NCI-H1092 (cell line): Measurements from ENCODE around the gene ADGRV1.
A peak's percentile ranks its signal among the peaks of the same experiment; 100 is the strongest.
"Not testable (repeated sequence)": the region's sequence is repeated elsewhere in the genome, so short reads cannot be mapped to it uniquely, and the experiment has no call there.

Source experiments
- DNase-seq: peaks from one replicate; lab custom pipeline; 2025; lab: John Stamatoyannopoulos, UW

Gene ADGRV1

DNA sequence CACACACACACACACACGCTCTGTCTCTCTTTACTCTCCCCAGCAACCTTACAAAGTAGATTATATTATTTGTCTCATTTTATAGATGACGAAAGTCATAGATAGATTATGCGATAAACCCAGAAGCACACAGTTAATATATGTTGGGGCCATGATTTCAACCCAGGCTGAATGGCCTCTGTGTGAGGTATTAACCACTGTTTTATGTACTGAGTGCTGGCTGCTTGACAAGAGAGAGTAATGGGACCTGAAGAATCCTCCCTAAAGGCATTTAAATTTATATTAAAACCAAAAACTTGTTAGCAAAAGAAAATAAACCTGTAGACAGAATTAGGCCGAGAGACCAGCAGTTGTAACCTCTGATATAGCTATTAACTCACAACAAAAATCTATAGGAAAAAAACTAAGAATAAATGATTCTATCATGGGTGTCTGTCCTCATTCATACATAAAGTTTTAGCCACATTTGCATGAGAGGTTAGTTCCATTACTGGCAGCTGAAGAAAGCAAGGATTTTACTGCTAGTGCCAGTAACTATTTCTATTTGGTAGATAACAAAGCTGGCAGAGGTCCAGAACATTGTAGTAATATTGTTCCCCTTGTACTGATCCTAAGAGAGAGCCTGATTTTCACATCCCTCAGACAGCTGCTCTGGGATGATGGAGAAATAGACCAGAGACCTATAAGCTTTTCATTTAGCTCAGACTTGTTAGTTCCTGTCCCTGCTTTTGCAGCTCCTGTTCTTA lies 250.9 kb downstream of the ADGRV1 start:
- DNase-seq, result no peak

DNA sequence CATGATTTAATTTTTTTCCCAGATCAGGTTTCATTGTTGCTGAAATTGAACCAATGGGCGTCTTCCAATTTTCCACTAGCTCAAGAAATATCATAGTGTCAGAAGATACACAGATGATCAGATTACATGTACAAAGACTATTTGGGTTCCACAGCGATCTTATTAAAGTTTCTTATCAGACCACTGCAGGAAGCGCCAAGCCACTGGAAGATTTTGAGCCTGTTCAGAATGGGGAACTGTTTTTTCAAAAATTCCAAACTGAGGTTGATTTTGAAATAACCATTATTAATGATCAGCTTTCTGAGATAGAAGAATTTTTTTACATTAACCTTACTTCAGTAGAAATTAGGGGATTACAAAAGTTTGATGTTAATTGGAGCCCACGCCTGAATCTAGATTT lies 251.6 kb downstream of the ADGRV1 start:
- DNase-seq, result no peak

- no peak for DNase-seq
Measured at GRCh38 chr5:90813392-90813791, 254.8 kb downstream of the ADGRV1 start.

DNA sequence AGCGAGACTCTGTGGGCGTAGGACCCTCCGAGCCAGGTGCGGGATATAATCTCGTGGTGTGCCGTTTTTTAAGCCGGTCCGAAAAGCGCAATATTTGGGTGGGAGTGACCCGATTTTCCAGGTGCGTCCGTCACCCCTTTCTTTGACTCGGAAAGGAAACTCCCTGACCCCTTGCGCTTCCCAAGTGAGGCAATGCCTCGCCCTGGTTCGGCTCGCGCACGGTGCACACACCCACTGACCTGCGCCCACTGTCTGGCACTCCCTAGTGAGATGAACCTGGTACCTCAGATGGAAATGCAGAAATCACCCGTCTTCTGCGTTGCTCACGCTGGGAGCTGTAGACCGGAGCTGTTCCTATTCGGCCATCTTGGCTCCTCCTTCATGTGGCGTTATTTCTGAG lies 263.5 kb downstream of the ADGRV1 start:
- not testable (repeated sequence) for DNase-seq

GRCh38 chr5:90824436-90824835 lies 265.8 kb downstream of the ADGRV1 start:
- DNase-seq, result no peak

DNA sequence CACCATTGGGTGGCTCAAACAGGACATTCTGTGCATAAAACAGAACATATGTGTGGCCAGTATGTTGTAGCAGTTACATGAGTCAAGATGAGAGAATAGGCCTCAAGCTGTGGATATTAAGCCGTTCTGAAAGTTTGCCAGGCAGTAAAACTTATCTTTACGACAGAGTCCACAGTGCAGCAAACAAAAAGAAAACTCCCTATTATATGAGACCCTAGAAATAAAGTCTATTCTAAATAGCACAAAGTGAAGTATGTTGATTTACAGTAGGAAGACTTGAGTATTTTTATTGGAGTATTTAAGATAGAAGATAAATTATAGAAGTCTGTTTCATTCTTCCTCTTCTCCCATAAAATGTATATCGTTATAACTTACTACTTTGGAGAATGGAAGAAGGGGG lies 271.5 kb downstream of the ADGRV1 start:
- no peak for DNase-seq

DNA sequence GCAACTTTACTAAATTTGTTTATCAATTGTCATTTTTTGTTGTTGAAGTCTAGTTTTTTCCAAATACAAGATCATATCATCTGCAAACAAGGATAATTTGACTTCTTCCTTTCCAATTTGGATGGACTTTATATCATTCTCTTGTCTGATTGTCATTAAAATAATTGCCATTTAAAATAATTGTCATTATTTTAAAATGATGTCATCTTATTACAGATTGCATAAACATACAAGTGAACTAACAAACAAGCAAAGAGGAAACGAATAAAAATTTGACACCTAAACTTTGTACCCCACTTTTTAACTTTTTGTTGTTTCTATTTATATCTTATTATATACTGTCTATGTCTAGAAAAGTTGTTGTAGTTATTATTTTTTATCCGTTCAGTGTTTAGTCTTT lies 275.2 kb downstream of the ADGRV1 start:
- no peak for DNase-seq

DNA sequence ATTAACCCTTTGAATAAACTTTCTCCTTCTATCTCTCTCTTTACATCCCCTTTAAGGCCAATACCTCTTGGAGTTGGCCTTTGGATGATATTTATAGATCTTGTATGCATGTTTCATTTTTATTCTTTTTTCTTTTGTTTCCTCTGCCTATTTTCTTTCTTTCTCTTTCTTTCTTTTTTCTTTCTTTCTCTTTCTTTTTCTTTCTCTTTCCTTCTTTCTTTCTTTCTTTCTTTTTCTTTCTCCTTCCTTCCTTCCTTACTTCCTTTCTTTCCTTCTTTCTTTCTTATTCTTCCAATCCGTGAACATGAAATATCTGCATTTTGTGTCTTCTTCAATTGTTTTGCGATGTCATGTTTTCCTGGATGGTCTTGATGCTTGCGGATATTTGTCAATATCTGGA lies 276.1 kb downstream of the ADGRV1 start:
- DNase-seq, result no peak

DNA sequence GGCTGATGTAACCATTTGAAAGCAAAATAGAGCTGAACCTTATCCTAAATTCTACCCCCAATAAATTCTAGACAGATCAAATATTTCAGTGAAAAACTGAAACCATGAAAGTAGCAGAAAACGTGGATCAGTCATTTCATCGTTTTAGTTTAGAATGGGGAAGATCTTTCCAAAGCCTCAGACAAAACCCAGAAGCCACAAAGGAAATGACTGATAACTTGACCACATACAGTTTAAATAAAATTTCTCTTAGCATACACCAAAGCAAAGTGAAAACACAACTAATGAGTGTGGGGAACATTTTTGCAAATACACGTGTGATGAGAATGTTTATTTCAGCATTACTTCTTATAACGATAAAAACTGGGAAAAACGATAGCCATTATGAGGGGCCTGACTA lies 284.8 kb downstream of the ADGRV1 start:
- no peak for DNase-seq

GRCh38 chr5:90844931-90845330 lies 286.3 kb downstream of the ADGRV1 start:
- no peak for DNase-seq

DNA sequence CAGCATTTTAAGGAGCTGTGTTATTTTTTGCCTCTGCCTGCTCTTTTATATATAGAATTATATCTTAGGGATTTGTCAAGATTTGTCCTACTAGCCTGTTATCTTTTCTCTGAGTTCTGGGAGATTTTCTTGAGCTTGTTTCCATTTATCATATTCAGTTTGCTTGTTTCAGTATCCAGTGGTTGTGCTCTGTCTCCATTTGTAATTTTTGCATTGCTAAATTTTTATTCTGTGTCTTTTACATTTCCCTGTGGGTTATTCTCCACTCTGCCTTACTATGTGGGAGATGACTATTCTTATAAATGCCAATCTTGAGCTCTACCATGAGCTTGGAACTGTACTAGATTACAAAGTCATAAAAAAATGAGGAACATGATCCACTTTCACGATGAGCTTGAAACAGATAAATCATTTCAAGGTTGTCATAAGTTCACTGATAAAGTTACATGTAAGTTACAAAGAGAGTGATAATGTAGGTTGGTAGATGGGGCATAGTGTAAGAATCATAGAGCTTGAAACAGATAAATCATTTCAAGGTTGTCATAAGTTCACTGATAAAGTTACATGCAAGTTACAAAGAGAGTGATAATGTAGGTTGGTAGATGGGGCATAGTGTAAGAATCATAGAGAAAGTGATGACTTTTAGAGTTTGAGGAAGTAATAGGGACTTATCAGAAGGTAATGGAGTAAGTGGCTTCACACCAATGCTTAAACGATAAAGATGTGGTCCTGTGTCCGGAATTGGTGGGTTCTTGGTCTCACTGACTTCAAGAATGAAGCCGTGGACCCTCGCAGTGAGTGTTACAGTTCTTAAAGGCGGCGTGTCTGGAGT lies 287.3 kb downstream of the ADGRV1 start:
- no peak for DNase-seq

DNA sequence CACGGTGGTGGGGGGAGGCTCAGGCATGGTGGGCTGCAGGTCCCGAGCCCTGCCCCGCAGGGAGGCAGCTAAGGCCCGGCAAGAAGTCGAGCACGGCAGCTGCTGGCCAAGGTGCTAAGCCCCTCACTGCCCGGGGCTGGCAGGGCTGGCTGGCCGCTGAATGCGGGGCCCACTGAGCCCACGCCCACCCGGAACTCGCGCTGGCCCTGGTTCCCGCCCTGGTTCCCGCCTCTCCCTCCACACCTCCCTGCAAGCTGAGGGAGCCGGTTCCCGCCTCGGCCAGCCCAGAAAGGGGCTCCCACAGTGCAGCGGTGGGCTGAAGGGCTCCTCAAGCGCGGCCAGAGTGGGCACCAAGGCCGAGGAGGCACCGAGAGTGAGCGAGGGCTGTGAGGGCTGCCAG lies 289.0 kb downstream of the ADGRV1 start:
- not testable (repeated sequence) for DNase-seq

DNA sequence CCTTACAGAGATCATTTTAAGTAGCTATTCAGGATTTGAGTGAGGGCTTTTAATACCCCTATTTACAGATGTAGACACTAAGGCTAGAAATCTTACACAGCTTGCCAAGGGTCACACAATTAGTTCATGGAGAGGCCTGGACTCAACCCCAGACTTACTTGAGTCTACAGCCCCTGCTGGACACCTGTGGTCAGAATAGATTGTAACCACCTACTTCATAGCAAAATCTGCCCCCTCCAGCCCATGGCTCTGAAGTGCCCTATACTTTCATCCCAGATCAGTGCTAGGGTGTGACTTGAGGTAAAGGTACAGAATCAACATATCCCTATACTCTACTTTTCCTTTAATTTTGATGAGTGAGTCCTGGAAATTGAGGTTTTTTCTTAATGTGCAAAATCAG lies 291.3 kb downstream of the ADGRV1 start:
- no peak for DNase-seq

GRCh38 chr5:90852531-90852930 lies 293.9 kb downstream of the ADGRV1 start:
- DNase-seq, result no peak

DNA sequence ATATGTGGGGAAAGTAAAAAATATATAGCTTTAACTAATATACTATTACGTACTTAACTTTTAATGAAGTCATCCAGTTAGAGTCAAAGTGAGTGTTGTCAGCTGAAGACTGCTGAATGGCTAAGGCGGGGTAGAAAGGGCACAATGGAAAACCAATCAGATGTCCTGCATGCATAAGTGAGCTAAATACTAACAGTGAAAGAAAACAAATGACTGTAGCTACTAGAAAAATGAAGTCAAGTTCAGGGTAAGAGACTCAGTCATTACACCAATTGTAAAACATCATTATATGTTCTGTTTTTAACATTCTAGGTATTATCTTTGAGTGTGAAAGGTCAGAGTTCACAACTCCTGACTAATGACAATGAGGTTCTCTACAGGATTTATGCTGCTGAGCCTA lies 295.2 kb downstream of the ADGRV1 start:
- DNase-seq, result no peak

DNA sequence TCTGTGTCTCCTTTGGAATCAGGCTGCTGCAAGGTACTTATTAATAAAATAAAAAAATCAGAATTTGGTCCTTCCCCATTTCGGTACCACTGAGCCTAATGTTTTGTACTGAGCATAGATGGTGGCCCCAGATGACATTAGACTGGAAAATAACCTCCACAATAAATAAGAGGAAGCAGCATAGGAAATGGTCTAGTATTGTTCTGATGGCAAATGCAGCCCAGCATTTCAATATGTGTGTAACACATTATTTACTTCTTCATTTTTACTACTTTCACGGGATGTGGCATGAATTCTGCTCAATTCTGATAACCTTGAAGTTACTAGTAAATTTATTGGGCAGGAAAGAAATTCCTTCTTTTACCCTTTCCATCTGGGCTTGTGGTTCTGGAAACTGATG lies 295.6 kb downstream of the ADGRV1 start:
- no peak for DNase-seq

GRCh38 chr5:90855296-90856010 lies 296.9 kb downstream of the ADGRV1 start:
- DNase-seq, result no peak

GRCh38 chr5:90861843-90862586 lies 303.4 kb downstream of the ADGRV1 start:
- DNase-seq, result no peak

GRCh38 chr5:90865180-90865579 lies 306.6 kb downstream of the ADGRV1 start:
- DNase-seq, result no peak

- peak; percentile 23 for DNase-seq
Measured at GRCh38 chr5:90866333-90866732, 307.7 kb downstream of the ADGRV1 start.

DNA sequence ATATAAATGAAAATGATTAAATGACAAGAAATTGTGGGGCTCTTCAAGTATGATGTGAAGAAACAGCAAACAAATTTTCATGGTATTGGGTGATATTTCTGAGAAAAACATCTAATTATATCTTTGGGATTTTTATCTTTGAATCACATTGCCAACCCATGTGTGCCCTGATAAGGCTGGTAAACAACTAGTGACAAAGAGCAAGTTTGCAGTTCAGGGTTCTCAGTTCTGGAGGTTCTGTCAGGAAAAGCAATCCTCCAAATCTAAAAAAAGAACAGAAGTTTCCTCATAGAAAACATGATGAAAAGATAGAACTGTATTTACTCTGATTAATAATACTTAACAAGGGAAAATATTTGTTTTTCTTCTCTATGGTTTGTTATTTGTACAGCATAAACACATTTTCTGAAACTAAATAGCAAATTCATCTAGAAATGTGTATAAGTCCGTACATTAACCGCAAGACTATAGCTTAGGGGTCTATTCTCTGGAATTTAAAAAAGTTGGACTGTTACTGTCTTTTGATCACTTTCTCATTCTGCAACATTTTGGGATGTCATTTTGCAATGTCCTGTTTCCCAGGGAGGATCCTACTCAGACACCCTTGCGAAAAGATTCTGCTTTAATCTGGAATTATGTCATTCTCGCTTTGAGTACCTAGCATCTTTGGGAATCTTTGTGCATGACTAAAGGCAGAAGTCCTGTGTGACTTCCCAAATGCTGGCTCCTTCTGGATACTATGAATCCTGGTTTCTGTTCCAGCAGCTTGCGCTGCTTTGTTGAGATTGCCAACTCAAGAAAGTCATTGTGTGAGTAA lies 308.5 kb downstream of the ADGRV1 start:
- DNase-seq, result no peak
